Measurements from ENCODE around the gene TBC1D20.

DNA sequence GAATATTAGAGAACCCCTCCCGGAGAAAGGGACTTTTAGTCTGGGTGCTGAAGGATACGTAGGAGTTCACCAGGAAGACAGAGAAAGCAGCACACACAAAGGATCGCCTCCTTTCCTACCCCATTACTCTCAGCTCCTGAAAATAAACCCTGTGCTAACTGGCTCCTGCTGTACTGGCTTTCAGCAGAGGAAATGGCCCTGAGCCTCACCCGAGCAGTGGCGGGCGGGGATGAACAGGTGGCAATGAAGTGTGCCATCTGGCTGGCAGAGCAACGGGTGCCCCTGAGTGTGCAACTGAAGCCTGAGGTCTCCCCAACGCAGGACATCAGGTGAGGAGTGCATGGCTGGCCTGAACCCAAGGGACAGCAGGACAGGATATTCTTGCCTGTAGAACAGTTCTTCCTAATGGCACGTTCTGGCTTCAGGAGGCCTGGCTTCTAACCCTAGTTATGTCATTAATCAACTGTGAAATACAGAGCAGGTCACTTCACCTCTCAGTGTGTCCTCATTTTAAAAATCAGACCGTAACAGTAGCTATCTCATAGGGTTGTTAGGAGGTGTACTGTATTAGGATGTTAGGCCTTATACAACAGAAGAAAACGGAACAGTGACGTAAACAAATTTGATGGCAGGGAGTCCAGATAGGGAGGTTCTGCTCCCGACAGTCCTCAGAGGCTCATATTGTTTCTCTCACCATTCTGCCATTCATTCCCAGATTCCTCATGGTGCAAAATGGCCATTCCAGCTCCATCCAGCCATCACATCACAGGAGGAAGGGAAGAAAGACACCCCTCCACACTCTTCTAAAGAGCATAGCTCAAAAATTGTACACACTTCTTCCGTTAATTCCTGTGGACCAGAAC is 52.4 kb downstream of the TBC1D20 start:
- TF ChIP-seq CTCF (IDR thresholded peaks at IDR 0.05), result no peak
- TF ChIP-seq POLR2A (IDR thresholded peaks at IDR 0.05), result no peak
- TF ChIP-seq POLR2AphosphoS5 (IDR thresholded peaks at IDR 0.05; ENCODE audit: insufficient read depth in 1 of 2, low read depth in 1 of 2), result no peak

Data from vagina (tissue), 2 donors.